Lung (tissue), 12 donors: ENCODE measurements around the gene PCDH10. TPM values are rescaled to one million over a fixed set of nuclear protein-coding genes. Genes with fewer than 3 reads are reported as not detected.

Experiments used
- ATAC-seq: fragments of 200-7000 bp; cut with Tn5 transposase; one replicate; pipeline ENCODE4 v1.9.1; 2020; ENCODE audit warnings: moderate number of reproducible peaks; ENCODE audit not compliant: insufficient read depth, low FRiP score
- DNase-seq, 3 donors: peaks; one replicate each; pipeline ENCODE4 v3.0.0-alpha.2; 2013 to 2017
- H3K27ac ChIP-seq, 2 donors: one replicate each; pipeline ENCODE4 v1.5.1; 2013; ENCODE audit warnings: mild to moderate bottlenecking in 2 of 2, moderate library complexity in 2 of 2, control low read depth in 1 of 2, inconsistent platforms in 1 of 2, low read depth in 1 of 2, low read length in 1 of 2
- H3K27me3 ChIP-seq, 3 donors: one replicate each; pipeline ENCODE4 v1.5.1; 2013; ENCODE audit warnings: low read length in 2 of 3; ENCODE audit not compliant: control insufficient read depth in 3 of 3, insufficient read depth in 3 of 3
- H3K36me3 ChIP-seq, 4 donors: one replicate each; pipeline ENCODE4 v1.5.1; 2013; ENCODE audit warnings: low read length in 4 of 4, mild to moderate bottlenecking in 1 of 4, moderate library complexity in 1 of 4; ENCODE audit not compliant: control insufficient read depth in 4 of 4, insufficient read depth in 4 of 4
- H3K4me1 ChIP-seq, 5 donors: one replicate each; pipeline ENCODE4 v1.5.1; 2013; ENCODE audit warnings: low read length in 5 of 5, mild to moderate bottlenecking in 2 of 5, moderate library complexity in 1 of 5; ENCODE audit not compliant: control insufficient read depth in 5 of 5, insufficient read depth in 5 of 5
- H3K4me3 ChIP-seq: one replicate; pipeline ENCODE4 v1.5.1; 2013; ENCODE audit warnings: mild to moderate bottlenecking, control low read depth, moderate library complexity
- H3K9ac ChIP-seq, 2 donors: one replicate each; pipeline ENCODE4 v1.5.1; 2013; ENCODE audit warnings: low read length in 2 of 2, control low read depth in 1 of 2; ENCODE audit not compliant: insufficient read depth in 1 of 2
- H3K9me3 ChIP-seq, 4 donors: one replicate each; pipeline ENCODE4 v1.5.1; 2013; ENCODE audit warnings: low read length in 3 of 4, mild to moderate bottlenecking in 1 of 4, moderate library complexity in 1 of 4; ENCODE audit not compliant: control insufficient read depth in 4 of 4, insufficient read depth in 3 of 4
- CTCF ChIP-seq: IDR thresholded peaks from 2 replicates; pipeline ENCODE4 v1.5.1; 2012; ENCODE audit warnings: mild to moderate bottlenecking; ENCODE audit errors: control extremely low read depth, extremely low read depth
- WGBS, 2 donors: extraction: QIAGEN DNeasy Blood & Tissue Kit; methylation state at CpG; one replicate each; pipeline ENCODE4 v1.1.7; 2013; 5-methylcytosine and 5-hydroxymethylcytosine counted together
- polyA plus RNA-seq, 2 donors: library from polyadenylated mRNA; stranded (reverse); fragments of 200-250 nt; gene quantifications; one replicate each; pipeline ENCODE4 v1.2.1, GENCODE V29; 2013
- total RNA-seq, 2 donors: library from RNA; depleted of rRNA in 1 of 2; stranded (reverse); fragments of >200 nt in 1 of 2; gene quantifications; one replicate each; pipeline ENCODE4 v1.2.1, GENCODE V29; 2014 to 2021
- donor health status: control.
- donor health status: control.
- donor health status: Bipolar disorder and iron deficiency.
- donor health status: healthy.
- donor health status: DM: yes; HTN: yes; CAD: no.

The PCDH10 gene
- total and polyA plus RNA-seq, 4 donors, result 0.08 to 1.7 (median 0.68) TPM

GRCh38 chr4:133130171-133130570 is 18.9 kb upstream of the PCDH10 start:
- H3K4me1 ChIP-seq, result peaks cover 0 to 5% (median 0%) of the 10 kb centered on the region in 5 donors
- H3K27me3 ChIP-seq, result no peaks in the 10 kb centered on the region
- H3K27ac ChIP-seq, result no peak overlapping the region
- H3K4me3 ChIP-seq, result no peak overlapping the region
- peaks cover 0 to under 1% (median 0%) of the 10 kb centered on the region in 4 donors for H3K9me3 ChIP-seq
- no peaks in the 10 kb centered on the region for H3K36me3 ChIP-seq
- H3K9ac ChIP-seq, result no peak overlapping the region
- ATAC-seq (no peak), DNase-seq (no peak)
- TF ChIP-seq CTCF, result no peak
- WGBS, 2 donors, result 80 to 87% methylated on average over 2 of the region's 2 CpGs

DNA sequence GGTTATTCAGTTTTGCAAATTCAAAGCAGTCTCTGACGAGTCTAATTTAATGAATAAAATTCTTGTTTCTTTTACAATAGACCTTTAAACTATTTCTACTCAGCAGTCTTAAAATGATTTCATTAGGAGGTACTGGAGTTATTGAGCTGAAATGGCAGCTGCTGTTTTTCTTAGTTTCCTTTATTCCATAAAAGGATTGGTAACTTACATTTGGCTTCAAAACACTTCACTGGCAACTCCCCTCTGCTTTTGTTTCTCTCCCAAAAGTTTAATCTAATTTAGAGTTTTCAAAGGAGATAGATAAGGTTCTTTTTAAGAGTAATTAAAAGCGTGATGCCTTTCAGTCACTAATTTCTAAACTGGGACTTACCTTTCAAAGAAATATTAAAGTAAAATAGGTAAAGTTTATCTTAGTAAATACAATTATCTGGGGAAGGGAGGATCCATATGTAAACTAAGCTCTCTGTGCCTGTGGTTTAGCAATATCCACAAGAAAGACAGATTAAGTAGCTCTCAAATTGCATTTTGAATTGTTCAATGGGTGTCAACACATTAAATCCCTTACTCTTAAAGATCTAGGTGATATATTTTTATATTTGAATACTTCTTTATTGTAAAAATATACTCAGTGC is 17.1 kb upstream of the PCDH10 start:
- Histone ChIP-seq H3K9ac (no peak overlapping the region), H3K27ac (no peak overlapping the region), H3K4me1 (peaks cover 0 to 5% (median 0%) of the 10 kb centered on the region in 5 donors), H3K4me3 (no peak overlapping the region), H3K9me3 (no peaks in the 10 kb centered on the region), H3K27me3 (no peaks in the 10 kb centered on the region), H3K36me3 (no peaks in the 10 kb centered on the region)
- no peak for TF ChIP-seq CTCF
- no peak for DNase-seq
- 67 to 77% methylated on average over 2 of the region's 2 CpGs for WGBS, 2 donors
- ATAC-seq, result no peak

- no peak for TF ChIP-seq CTCF
- Histone ChIP-seq H3K36me3 (no peaks in the 10 kb centered on the region), H3K27me3 (peaks cover 0 to 2% (median 0%) of the 10 kb centered on the region in 3 donors), H3K4me1 (peaks cover 0 to under 1% (median 0%) of the 10 kb centered on the region in 5 donors), H3K4me3 (no peak overlapping the region), H3K9me3 (no peaks in the 10 kb centered on the region), H3K27ac (no peak overlapping the region), H3K9ac (no peak overlapping the region)
- no peak for ATAC-seq
- DNase-seq, result no peak
- WGBS, 2 donors, result 84 to 91% methylated on average over 3 of the region's 3 CpGs
Observed at GRCh38 chr4:133136833-133137232, 12.3 kb upstream of the PCDH10 start.

DNA sequence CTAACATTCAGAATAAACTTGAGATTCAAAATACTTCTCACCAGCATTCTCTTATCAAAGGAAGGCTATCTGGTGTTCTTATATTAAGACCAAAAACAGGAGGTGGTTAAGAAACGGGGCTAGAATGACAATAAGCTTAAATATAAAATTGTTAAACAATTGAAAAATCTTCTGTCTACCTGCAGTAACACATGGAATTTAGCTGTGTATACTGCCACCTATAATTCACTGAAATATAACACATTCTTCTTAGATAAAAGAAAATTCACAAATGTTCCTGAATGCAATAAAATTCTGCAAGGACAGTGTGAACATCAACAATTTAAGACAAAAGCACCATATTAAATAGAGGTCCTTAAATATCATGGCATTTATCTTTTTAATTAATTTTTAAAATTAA is 11.5 kb upstream of the PCDH10 start:
- H3K36me3 ChIP-seq, result no peaks in the 10 kb centered on the region
- H3K9ac ChIP-seq, result no peak overlapping the region
- no peaks in the 10 kb centered on the region for H3K4me1 ChIP-seq
- H3K27ac ChIP-seq, result no peak overlapping the region
- TF ChIP-seq CTCF, result no peak
- no peak overlapping the region for H3K4me3 ChIP-seq
- H3K9me3 ChIP-seq, result no peaks in the 10 kb centered on the region
- peaks cover 0 to 4% (median 0%) of the 10 kb centered on the region in 3 donors for H3K27me3 ChIP-seq
- WGBS, 2 donors, result 47 to 59% methylated on average over 1 of the region's 1 CpG
- no peak for DNase-seq
- no peak for ATAC-seq
